ENCODE measurements around the gene MELTF.

The MELTF gene

DNA sequence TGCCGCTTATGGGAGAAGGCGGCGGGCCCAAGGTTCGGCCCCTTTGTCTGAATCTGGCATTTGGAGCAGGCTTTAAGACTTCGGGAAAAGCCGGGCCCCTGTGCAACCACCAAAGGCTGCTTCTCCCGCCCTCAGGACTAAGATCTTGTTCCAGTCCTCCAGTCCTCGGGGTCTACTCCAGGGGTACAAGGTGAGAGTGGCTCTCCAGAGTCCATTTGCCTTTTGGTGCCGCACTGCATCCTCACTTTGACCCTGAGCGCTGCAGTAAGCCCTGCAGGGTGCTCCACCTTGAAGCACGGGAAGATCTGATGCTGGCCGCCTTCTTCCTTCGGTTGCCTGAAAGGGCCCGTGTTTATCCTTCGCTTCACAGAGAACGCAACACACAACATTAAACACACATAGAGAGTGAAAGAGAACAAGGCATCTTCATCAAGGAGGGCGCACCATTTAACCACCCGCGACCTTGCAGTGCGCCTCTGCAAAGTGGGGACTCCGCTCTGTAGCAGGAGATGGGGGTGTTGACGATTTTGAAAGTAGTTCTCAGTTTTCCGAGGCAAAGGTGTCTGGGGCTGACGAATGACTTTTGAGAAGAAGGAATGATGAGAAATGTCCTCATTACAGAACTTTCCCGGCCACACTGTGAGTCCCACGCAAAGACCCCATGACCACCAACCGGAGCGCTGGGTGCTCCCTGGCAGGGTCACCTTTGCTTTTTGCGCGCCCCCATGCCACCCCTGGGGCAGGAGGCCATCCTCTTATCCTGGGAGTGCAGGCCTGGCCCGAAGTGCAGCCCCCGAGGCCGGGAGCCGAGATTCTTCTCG, 62.0 kb downstream of the MELTF start:
- no peak for DNase-seq

GRCh38 chr3:196966526-196967401, 62.9 kb downstream of the MELTF start:
- no peak for DNase-seq

GRCh38 chr3:196965804-196966173, 63.8 kb downstream of the MELTF start:
- DNase-seq: no peak

- no peak for DNase-seq
Measured at GRCh38 chr3:196965112-196965803, 64.4 kb downstream of the MELTF start.

GRCh38 chr3:196963631-196963953, 66.0 kb downstream of the MELTF start:
- DNase-seq: no peak

DNA sequence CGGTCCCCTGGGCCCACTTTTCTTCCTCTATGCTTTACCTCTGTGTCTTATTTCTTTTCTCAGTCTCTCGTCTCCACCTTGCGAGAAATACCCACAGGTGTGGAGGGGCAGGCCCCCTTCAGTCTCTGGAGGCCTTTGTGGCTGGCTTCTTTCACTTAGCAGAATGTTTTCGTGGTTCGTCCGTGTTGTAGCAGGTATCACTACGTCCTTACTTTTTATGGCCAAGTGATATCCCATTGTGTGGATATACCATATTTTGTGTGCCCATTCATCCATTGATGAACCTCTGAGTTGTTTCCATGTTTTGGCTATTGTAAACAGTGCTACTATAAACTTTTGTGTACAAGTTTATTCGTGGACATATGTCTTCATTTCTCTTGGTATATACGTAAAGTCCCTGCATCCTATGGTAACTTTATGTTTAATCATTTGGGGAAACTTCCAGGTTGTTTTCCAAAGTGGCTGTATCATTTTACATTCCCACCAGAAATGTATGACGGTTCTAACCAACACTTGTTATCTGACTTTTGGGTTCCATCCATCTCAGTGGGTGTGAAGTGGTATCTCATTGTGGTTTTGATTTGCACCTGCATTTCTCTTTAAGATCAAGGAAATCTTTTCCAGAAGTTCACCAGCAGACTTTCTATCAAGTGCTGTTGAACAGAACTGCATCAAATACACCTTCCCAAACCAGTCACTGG, 66.5 kb downstream of the MELTF start:
- DNase-seq: no peak

GRCh38 chr3:196962108-196962929, 67.3 kb downstream of the MELTF start:
- DNase-seq: no peak

DNA sequence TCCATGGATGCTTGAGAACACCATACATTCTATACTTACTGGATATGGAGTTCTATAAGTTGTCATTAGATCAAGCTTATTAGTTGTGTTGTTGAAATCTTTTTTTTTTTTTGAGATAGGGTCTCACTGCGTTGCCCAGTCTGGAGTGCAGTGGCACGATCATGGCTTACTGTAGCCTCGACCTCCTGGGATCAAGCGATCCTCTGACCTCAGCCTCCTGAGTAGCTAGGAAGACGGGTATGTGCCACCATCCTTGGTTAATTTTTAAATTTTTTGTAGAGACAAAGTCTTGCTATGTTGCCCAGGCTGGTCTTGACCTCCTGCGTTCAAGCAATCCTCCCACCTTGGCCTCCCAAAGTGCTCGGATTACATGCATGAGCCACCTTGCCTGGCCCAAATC, 74.8 kb downstream of the MELTF start:
- no peak for DNase-seq
